Activated CD4-positive, alpha-beta T cell treated with anti-CD3 and anti-CD28 coated beads, Interleukin-2, amount 50 U/mL, for 1 hour (primary cell): ENCODE data around the gene SMIM36.
"Not testable (repeated sequence)": the region's sequence is repeated elsewhere in the genome, so short reads cannot be mapped to it uniquely, and the experiment has no call there.

Source experiments
- DNase-seq: peaks from one replicate; pipeline ENCODE4 v3.0.0-alpha.2; 2020

SMIM36 gene

GRCh38 chr17:55510986-55511721 lies at the start of gene SMIM36:
SMIM36 (minus strand) TSS chr17:55511452.
- DNase-seq, result no peak

GRCh38 chr17:55555772-55556171 lies 44.5 kb upstream of the SMIM36 start:
- DNase-seq, result no peak

GRCh38 chr17:55549140-55549539 lies 37.9 kb upstream of the SMIM36 start:
- DNase-seq, result no peak

- no peak for DNase-seq
Measured at GRCh38 chr17:55546991-55547664, 35.9 kb upstream of the SMIM36 start.

GRCh38 chr17:55546481-55546880 lies 35.2 kb upstream of the SMIM36 start:
- DNase-seq, result no peak

- DNase-seq, result no peak
Measured at GRCh38 chr17:55545806-55546205, 34.6 kb upstream of the SMIM36 start.

- no peak for DNase-seq
Measured at GRCh38 chr17:55543709-55544108, 32.5 kb upstream of the SMIM36 start.

GRCh38 chr17:55540414-55541091 lies 29.3 kb upstream of the SMIM36 start:
- DNase-seq, result no peak

GRCh38 chr17:55536205-55536604 lies 25.0 kb upstream of the SMIM36 start:
- DNase-seq, result no peak

GRCh38 chr17:55533608-55534007 lies 22.4 kb upstream of the SMIM36 start:
- no peak for DNase-seq

- DNase-seq, result no peak
Measured at GRCh38 chr17:55532670-55533069, 21.4 kb upstream of the SMIM36 start.

- DNase-seq, result no peak
Measured at GRCh38 chr17:55531053-55531728, 19.9 kb upstream of the SMIM36 start.

GRCh38 chr17:55530064-55530463 lies 18.8 kb upstream of the SMIM36 start:
- DNase-seq, result no peak

GRCh38 chr17:55527540-55528118 lies 16.4 kb upstream of the SMIM36 start:
- no peak for DNase-seq

- no peak for DNase-seq
Measured at GRCh38 chr17:55524440-55525220, 13.4 kb upstream of the SMIM36 start.

- DNase-seq, result not testable (repeated sequence)
Measured at GRCh38 chr17:55523032-55523431, 11.8 kb upstream of the SMIM36 start.

GRCh38 chr17:55521186-55521585 lies 9.9 kb upstream of the SMIM36 start:
- DNase-seq, result no peak

GRCh38 chr17:55520402-55520801 lies 9.2 kb upstream of the SMIM36 start:
- DNase-seq, result no peak

- DNase-seq, result no peak
Measured at GRCh38 chr17:55518510-55518909, 7.3 kb upstream of the SMIM36 start.

GRCh38 chr17:55513885-55514590 lies 2.8 kb upstream of the SMIM36 start:
- peak; percentile 72 for DNase-seq

GRCh38 chr17:55507669-55508068 lies 3.6 kb downstream of the SMIM36 start:
- DNase-seq, result not testable (repeated sequence)
